DMS53 (cell line): Measurements from ENCODE around the gene PSMD8.
"Not testable (repeated sequence)": the region's sequence is repeated elsewhere in the genome, so short reads cannot be mapped to it uniquely, and the experiment has no call there.

Experiments used
- DNase-seq: peaks from one replicate; lab custom pipeline; 2025; lab: John Stamatoyannopoulos, UW

PSMD8 gene

DNA sequence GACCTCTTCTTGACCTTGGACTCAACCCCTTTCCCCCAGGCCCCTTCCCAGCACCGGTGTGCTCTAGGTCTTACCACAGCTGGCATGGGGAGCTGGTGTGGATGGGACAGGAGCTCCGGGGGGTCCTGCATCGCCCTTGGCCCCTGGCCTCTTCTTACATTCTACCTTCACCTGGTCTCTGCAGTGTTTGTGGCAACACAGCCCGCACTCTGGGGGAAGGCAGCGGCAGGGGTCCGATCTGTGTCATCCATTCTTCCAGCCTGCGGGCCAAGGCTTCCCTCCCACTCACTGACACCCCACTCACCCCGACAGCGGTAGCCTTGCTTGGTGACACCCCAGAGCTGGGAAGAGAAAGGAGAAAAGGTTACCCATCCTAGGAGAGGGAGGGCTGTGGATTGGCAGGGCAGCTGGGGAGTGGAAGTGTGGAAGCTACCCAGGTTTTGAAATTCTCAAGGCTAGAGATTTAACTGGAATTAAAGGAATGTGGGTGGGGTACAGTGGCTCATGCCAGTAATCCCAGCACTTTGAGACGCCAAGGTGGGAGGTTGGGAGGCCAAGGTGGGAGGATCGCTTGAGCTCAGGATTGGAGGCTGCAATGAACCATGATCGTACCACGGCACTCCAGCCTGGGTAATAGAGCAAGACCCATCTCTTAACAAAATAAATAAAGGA lies 36.8 kb downstream of the PSMD8 start:
- no peak for DNase-seq

DNA sequence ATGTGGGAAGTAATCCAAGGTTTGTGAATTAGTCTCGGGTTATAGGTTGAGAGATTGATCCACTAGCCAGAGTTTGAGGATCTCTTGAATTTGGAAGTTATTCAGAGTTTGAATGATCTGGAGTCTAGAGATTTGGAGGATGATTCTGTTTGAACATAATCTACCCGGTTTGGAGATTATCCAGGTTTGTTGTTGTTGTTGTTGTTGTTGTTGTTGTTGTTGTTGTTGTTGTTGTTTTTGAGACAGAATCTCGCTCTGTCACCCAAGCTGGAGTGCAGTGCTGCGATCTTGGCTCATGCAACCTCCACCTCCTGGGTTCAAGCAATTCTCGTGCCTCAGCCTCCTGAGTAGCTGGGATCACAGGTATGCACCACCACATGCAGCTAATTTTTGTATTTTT lies 37.5 kb downstream of the PSMD8 start:
- DNase-seq, result not testable (repeated sequence)

DNA sequence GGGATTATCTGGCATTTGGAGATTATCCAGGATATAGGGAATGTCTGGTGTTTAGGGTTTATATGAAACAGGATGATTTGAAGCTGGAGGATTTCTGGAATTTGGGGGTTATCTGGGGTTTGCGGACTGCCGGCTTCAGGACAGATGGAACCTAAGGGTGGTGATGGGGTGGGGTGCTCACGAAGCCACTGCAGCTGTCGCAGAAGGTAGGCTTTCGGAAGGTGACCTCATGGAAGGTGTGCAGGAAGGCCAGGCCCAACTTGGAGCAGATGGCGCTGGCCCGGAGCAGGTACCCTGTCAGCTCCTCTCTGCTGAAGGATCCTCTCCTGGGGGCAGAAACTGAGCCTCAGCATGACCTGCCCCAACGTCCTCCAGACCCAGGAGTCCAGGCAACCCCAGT lies 38.1 kb downstream of the PSMD8 start:
- no peak for DNase-seq

DNA sequence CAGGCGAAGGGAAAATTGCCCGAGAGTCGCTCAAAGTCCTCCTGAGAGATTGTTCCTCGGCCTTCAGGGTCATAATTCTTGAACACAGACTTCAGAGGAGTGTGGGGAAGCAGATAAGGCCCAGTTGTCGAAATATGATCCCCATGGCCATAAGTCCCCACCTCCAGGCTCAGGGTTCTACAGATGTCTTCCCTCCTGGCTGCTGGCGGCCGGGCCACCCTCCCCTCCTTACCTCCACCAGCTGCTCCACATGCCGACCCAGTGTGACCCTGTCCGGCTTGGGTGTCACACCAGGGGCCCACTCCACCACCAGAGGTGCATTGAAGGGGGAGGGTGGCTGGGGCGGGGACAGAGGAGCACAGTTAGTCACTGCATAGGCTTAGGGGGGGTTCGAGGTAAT lies 38.6 kb downstream of the PSMD8 start:
- no peak for DNase-seq

DNA sequence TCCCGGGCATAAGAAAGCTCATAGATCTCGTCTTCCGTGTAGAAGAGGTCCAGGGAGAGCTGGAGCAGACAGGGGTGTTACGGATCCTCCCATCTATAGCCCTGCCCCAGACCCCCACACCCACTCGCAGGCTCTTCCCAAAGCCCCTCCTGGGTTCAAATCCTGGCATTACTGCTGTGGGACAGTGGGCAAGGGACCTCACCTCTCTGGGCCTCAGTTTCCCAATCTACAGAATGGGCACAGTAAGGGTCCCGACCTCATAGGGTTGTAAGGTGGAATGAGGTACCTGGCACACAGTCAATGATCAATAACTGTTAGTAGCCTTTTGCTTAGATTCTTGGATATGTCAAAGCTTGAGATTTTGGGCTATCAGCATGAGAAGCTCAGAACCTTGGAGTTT lies 39.0 kb downstream of the PSMD8 start:
- no peak for DNase-seq

DNA sequence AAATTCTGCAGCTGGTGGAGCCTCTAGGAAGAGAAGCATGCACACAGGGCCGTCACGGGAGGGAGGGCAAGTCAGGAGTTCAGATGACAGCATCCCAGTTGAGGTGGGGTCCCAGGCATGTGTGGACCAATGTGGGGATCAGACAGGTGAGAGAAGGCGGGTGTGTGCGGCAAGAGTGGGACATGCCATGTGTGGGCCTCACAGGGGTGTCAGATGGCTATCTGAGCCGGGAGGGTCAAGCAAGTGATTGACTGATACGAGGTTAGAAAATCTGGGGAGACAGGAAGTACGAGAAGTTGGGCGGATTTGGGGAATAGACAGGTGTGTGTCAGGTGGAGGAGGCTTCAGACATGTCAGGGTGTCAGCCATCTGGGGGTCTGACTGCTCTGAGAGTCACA lies 42.8 kb downstream of the PSMD8 start:
- DNase-seq, result no peak

DNA sequence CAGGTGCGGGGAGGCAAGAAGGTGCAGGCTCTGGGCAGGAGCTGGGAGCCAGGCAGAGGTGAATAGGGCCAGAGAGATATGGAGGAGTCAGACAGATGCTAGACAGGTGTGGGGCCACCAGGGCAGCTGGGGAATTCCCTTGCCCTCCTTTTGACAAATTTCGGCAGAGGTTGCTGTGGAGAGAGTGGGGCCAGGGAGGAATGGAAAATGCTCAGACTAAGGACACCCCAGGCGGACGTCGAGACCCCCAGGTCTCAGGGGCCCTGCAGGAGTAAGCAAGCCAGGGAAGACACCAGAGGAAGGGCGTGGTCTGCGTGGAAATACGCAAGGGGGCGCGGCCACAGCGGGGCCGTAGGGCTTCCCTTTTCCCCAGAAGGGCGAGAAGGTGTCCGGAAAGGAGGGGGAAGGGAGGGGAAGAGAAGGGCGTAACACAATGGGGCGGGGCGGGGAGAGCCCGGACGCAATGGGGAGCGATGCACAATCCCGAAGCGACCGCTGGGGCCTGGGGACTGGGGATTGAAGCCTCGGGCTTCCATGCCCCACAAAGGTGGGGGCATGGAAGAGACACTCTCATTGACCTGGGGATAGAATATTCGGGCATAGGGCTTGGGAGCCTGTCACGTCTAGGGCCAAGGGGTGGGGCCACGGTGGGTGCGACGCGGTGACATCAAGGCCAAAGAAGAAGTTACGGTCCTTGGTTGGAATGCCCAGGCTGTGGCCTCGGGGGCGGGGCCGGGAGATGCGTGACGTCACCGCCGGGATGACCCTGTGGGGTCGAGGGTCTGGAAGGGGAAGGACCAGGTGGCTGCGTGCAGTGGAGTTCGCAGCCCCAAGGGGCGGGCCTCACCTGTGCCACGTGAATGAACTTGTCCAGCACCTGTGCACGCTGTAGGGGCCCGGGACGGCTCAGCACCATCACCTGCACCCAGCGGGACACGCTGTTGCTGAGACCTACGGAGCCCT lies 43.5 kb downstream of the PSMD8 start:
- DNase-seq, result peak; percentile 73

DNA sequence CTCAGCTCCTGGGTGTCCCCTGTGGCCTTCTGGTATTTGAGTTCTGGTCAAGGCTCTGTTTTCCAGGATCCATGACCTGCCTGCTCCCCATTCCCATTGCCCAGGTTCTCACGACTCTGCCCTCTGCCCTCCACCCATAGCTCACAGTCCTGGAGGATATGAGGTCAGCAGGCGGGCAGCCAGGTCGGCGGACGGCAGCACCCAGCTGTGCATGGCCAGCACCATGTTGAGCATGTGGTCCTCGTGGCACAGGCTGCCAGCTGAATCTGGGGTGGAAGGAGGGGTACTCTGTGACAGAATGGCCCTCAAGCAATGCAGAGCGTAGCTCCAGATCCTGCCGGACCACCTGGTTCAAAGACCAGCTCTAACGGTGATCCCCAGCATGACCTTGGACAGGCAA lies 46.6 kb downstream of the PSMD8 start:
- no peak for DNase-seq

DNA sequence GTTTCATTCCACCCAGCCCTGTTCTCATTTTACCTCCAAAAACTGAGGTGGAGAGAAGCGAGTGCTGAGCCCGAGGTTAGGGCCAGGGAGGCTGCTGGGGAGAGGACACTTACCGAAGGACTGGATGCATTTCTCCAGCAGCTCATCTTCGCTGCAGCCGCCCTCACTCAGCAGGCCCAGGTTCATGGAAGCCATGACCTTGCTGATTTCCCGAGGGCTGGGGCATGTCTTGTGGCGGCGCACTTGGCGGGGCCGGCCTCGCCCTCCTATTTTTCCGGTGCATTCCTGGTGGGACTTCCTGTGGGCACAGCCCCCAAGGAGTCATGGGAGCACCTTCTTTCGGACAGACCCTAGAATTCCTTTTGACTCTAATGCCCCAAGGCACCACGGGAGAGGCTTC lies 47.5 kb downstream of the PSMD8 start:
- DNase-seq, result no peak

DNA sequence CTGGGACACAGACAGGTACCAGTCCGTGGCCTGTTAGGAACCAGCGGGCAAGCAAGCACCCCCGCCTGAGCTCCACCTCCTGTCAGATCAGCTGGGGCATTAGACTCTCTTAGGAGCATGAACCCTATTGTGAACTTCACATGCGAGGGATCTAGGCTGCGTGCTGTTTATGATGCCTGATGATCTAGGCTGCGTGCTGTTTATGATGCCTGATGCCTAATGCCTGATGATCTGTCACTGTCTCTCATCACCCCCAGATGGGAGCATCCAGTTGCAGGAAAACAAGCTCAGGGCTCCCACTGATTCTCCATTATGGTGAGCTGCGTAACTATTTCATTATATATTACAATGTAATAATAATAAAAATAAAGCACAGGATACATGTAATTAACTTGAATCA lies 48.1 kb downstream of the PSMD8 start:
- no peak for DNase-seq

DNA sequence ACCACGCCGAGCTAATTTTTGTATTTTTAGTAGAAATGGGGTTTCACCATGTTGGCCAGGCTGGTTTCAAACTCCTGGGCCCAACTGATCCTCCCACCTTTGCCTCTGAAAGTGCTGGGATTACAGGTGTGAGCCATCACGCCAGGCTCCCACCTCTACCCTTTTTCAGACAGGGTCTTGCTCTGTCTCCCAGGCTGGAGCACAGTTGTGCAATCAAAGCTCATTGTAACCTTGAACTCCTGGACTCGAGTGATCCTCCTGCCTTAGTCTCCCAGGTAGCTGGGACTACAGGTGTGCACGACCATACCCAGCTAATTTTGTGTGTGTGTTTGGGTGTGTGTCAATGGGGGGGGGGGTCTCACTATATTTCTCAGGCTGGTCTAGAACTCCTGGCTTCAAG lies 49.9 kb downstream of the PSMD8 start:
- DNase-seq, result no peak

DNA sequence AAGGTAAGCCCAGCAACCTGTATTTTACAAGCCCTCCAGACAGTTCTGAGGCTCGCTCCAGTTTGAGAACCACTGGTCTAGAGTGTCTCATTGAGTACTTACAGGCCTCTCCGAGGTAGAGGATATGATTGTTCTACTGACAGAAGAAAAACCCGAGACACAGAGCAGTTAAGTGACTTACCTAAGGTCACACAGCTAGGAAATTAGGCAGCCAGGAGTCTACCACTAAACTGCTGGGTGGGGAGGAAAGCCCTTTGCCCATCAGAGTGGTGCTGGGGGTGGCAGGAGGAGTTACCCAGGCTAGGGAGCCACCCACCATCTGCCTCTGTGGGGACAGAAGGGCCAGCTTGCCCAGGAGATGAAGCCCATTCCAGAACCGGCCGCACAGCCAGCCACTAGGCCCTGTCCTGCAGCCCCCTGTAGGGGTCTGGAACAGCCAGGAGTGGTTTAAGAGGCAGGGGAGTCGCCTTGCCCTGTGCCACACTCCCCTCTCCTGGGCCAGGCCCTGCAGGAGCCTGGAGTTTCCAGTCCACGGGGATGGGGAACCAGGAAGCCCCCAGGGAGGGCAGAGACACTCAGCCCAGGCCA lies 50.9 kb downstream of the PSMD8 start:
- DNase-seq, result no peak

DNA sequence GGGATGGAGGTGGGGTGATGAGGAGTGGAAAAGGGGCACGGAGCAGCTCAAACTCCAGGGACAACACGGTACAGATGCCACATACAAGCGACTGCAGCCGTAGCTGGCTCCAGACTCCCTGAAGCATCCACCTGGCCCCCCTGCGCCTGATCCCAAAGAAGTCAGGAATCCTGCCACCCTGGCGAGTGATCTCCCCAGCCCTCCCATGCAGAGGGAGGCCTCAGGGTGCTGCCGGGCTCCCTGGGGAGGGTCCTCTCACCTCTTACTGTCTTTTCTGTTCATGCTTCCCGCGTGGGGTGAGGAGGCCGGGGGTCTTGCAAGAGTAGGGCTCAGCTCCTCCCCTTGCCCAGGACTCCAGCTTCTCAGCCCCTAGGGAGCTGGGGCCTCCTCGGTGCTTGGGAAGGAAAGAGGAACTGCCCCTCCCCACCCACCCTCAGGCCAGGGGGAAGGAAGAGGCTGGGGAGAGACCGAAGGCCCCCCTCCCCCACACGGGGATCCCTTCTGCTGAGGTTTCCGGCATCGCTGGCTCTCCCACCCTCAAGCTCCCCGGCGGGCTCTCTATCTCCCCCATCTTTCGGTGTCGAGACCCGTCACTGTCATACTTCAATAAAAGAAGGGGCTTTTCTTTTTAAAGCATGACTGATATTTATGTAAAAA lies 51.6 kb downstream of the PSMD8 start, which contains the start of gene RASGRP4:
Gene RASGRP4 (minus strand): TSS at position 410 of the 657 bp plus-strand sequence. CDS start 128 bp downstream, at position 282.
- DNase-seq, result no peak

DNA sequence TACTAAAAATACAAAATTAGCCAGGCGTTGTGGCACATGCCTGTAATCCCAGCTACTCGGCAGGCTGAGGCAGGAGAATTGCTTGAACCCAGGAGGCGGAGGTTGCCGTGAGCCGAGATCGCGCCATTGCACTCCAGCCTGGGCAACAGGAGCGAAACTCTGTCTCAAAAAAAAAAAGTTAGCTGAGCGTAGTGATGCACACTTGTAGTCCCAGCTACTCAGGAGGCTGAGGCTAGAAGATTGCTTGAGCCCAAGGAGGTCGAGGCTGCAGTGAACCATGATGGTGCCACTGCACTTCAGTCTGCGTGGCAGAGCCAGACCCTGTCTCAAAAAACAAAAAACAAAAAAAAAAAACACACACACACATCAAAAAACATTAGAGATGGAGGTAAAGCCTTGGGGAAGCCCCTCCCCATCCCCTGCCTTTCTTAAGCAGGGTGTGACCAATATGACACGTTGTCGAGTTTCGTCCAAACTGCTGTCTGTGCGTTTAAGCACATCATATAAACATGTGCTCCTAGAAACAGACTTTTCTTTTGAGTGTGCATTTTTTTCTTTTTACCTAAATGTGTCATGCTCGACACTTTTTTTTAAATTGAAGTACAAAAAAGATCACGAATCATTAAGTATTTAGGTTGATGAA lies 52.8 kb downstream of the PSMD8 start:
- DNase-seq, result not testable (repeated sequence)

DNA sequence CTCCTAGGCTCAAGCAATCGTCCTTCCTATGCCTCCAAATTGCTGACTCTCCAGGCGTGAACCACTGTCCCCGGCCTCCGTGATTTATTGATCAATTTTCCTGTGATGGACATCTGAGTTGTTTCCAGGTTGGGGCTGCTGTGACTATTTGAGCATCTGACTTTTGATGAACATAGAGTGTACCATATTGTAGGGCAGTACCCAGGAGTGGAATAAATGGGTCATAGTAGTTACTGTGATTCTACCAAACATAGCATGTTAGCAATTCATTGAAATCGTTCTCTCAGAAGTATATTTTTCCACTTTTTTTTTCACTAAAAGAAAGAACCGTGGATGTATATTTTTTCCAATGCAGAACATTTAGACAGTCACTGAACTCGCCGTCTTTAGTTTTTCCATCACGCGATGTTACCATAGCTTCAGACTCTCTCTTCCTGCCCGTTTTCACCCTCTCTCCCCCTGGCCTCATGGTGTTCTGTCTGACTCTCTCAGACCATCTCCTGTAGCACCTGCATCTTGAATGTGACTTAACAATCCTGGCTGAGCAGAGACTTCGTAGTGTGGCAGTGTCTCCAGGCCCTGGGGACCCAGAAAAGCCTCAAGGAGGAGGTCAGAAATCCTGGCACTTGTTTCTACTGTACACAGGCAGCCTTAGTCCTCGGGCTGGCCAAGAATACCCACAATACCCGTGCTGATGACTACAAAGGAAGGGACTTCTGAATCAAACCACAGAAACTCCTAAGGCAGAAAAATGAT lies 54.9 kb downstream of the PSMD8 start:
- no peak for DNase-seq

DNA sequence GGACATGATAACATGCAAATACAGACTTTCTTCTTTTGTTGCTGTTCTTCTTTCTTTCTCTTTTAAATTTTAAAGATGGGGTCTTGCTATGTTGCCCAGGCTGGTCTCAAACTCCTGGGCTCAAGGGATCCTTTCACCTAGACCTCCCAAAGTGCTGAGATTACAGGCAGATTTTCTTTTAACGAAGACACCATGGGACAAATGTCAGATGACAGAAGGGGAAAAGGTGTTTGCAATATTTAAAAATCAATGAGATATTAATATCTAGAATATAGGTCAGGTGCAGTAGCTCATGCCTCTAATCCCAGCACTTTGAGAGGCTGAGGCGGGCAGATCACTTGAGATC lies 55.4 kb downstream of the PSMD8 start:
- DNase-seq, result no peak

DNA sequence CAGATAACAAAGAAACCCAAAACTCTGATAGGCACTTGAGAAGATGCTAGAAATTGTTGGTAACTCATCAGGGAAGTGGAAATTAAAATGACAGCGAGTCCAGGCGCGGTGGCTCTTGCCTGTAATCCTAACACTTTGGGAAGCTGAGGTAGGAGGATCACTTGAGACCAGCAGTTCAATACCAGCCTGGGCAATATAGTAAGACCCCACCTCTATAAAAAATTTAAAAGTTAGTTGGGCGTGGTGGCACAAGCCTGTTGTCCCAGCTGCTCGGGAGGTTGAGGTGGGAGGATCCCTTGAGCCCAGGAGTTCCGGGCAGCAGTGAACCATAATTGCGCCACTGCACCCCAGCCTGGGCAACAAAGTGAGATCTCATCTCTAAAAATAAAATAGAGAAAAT lies 56.6 kb downstream of the PSMD8 start:
- no peak for DNase-seq

DNA sequence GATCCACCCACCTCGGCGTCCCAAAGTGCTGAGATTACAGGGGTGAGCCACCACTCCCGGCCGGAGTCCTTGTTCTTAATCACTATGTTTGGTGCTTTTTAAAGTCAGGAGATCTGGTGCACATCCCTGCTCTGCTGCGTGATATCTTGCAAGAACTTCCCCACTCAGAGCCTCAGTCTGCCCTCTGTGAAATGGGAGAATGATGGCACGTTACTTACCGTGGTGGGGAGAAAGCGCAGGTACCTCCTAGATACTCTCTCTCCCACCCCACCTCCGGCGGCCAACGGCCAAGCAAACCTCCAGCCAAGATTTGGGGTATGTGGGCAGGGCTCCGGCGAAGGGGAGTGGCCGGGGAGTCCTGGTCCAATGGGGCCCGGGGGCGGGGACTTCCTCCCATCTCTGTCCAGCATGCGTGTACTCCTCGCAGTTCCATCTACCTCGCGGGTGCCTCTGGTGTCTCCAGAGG lies 58.9 kb downstream of the PSMD8 start, which contains the start of gene RYR1:
Gene RYR1 (plus strand): TSS at position 424 of the 466 bp plus-strand sequence. CDS start 139 bp downstream, outside the sequence.
- no peak for DNase-seq
